Islet precursor cell (in vitro differentiated cells): ENCODE results near the gene WDR48.

Experiments
- DNase-seq: peaks from one replicate; pipeline ENCODE4 v3.0.0-alpha.2; 2018

Gene WDR48

GRCh38 chr3:39124876-39125840 is 73.3 kb downstream of the WDR48 start:
- DNase-seq = peak; percentile 80

GRCh38 chr3:39125841-39126500 is 74.2 kb downstream of the WDR48 start:
- no peak for DNase-seq

- DNase-seq = peak; percentile 78
Observed at GRCh38 chr3:39126532-39127071, 74.8 kb downstream of the WDR48 start.

- DNase-seq = no peak
Observed at GRCh38 chr3:39127269-39127907, 75.6 kb downstream of the WDR48 start.

GRCh38 chr3:39127908-39128304 is 76.1 kb downstream of the WDR48 start:
- no peak for DNase-seq

GRCh38 chr3:39128951-39129350 is 77.1 kb downstream of the WDR48 start:
- DNase-seq = no peak

- no peak for DNase-seq
Observed at GRCh38 chr3:39130026-39130425, 78.2 kb downstream of the WDR48 start.

GRCh38 chr3:39130693-39131265 is 79.0 kb downstream of the WDR48 start:
- no peak for DNase-seq

GRCh38 chr3:39132096-39133092 is 80.6 kb downstream of the WDR48 start:
- no peak for DNase-seq

GRCh38 chr3:39133093-39133490 is 81.3 kb downstream of the WDR48 start:
- no peak for DNase-seq

- no peak for DNase-seq
Observed at GRCh38 chr3:39133822-39134221, 82.0 kb downstream of the WDR48 start.

GRCh38 chr3:39134305-39134704 is 82.5 kb downstream of the WDR48 start:
- no peak for DNase-seq

- DNase-seq = no peak
Observed at GRCh38 chr3:39135170-39135805, 83.5 kb downstream of the WDR48 start.

- peak; percentile 61 for DNase-seq
Observed at GRCh38 chr3:39136533-39137434, 85.0 kb downstream of the WDR48 start.

- no peak for DNase-seq
Observed at GRCh38 chr3:39137435-39137936, 85.7 kb downstream of the WDR48 start.

GRCh38 chr3:39137991-39138803 is 86.4 kb downstream of the WDR48 start:
- peak; percentile 59 for DNase-seq

- DNase-seq = peak; percentile 52
Observed at GRCh38 chr3:39138804-39139415, 87.1 kb downstream of the WDR48 start.

- DNase-seq = peak; percentile 27
Observed at GRCh38 chr3:39139442-39139841, 87.6 kb downstream of the WDR48 start.
